ENCODE measurements around the gene ZNF266. TPM values are rescaled to one million over a fixed set of nuclear protein-coding genes. Genes with fewer than 3 reads are reported as not detected.
A peak's percentile ranks its signal among the peaks of the same experiment; 100 is the strongest.

The ZNF266 gene
- total RNA-seq, 3 donors from 2014 or later (not counting 1 experiment from before 2014, with no cell fraction given): 89.9 to 108 (median 104) TPM

GRCh38 chr19:9406798-9407352, 28.5 kb downstream of the ZNF266 start:
- Histone ChIP-seq H3K4me1 (ENCODE audit: control insufficient read depth, insufficient read depth, low read length) (peaks cover 10% of the 10 kb centered on the region), H3K9me3 (ENCODE audit: control insufficient read depth, insufficient read depth, low read length) (peaks cover 54% of the 10 kb centered on the region), H3K27me3 (ENCODE audit: control insufficient read depth, insufficient read depth, low read length) (no peaks in the 10 kb centered on the region), H3K4me3 (ENCODE audit: low read length) (peak overlapping the region; percentile 77), H3K36me3 (ENCODE audit: control insufficient read depth, insufficient read depth, low read length) (no peaks in the 10 kb centered on the region), H3K27ac (ENCODE audit: low read length) (no peak overlapping the region)
- ATAC-seq: peak in 2 of 3 donors; percentile 70 to 80
- no peak for TF ChIP-seq CTCF (IDR thresholded peaks at IDR 0.05)
- Mint-ChIP-seq H3K4me1 (peaks cover 17 to 21% of the 10 kb centered on the region in 2 donors), H3K36me3 (peaks cover 27% of the 10 kb centered on the region), H3K27ac (peak overlapping the region; percentile 41 to 54), H3K9me3 (peaks cover 10 to 17% of the 10 kb centered on the region in 2 donors), H3K27me3 (ENCODE audit: low read depth in 2 of 2) (peaks cover 0 to 3% of the 10 kb centered on the region in 2 donors), H3K4me3 (peak overlapping the region; percentile 77)
- peak; percentile 19 to 54 for DNase-seq
- intact Hi-C loops (cut with micrococcal nuclease): no loop called here
- WGBS (ENCODE audit: insufficient coverage): 5% methylated on average over 36 of the region's 39 CpGs

GRCh38 chr19:9381361-9381785, 54.0 kb downstream of the ZNF266 start:
- H3K9me3 ChIP-seq (ENCODE audit: control insufficient read depth, insufficient read depth, low read length): peaks cover 71% of the 10 kb centered on the region
- 82% methylated on average over 3 of the region's 4 CpGs for whole genome bisulfite sequencing (ENCODE audit: insufficient coverage)
- no peak for DNase-seq
- H3K27ac ChIP-seq (ENCODE audit: low read length): no peak overlapping the region
- ATAC-seq: no peak
- Mint-ChIP-seq H3K27ac (no peak overlapping the region), H3K4me1 (no peaks in the 10 kb centered on the region), H3K27me3 (ENCODE audit: low read depth in 2 of 2) (no peaks in the 10 kb centered on the region), H3K36me3 (peaks cover 62% of the 10 kb centered on the region), H3K4me3 (no peak overlapping the region), H3K9me3 (peaks cover 17 to 33% of the 10 kb centered on the region in 2 donors)
- H3K36me3 ChIP-seq (ENCODE audit: control insufficient read depth, insufficient read depth, low read length): peaks cover 38% of the 10 kb centered on the region
- intact Hi-C loops (cut with micrococcal nuclease): no loop called here
- no peaks in the 10 kb centered on the region for H3K4me1 ChIP-seq (ENCODE audit: control insufficient read depth, insufficient read depth, low read length)
- H3K27me3 ChIP-seq (ENCODE audit: control insufficient read depth, insufficient read depth, low read length): no peaks in the 10 kb centered on the region
- H3K4me3 ChIP-seq (ENCODE audit: low read length): no peak overlapping the region
- TF ChIP-seq CTCF (IDR thresholded peaks at IDR 0.05): no peak

GRCh38 chr19:9370738-9371619, 64.4 kb downstream of the ZNF266 start:
- peaks cover 12 to 32% of the 10 kb centered on the region in 2 donors for H3K9me3 Mint-ChIP-seq
- ATAC-seq (no peak), DNase-seq (no peak)
- no peaks in the 10 kb centered on the region for H3K27me3 Mint-ChIP-seq (ENCODE audit: low read depth in 2 of 2)
- Histone ChIP-seq H3K4me3 (ENCODE audit: low read length) (no peak overlapping the region), H3K36me3 (ENCODE audit: control insufficient read depth, insufficient read depth, low read length) (no peaks in the 10 kb centered on the region), H3K27ac (ENCODE audit: low read length) (no peak overlapping the region), H3K9me3 (ENCODE audit: control insufficient read depth, insufficient read depth, low read length) (peaks cover 11% of the 10 kb centered on the region), H3K27me3 (ENCODE audit: control insufficient read depth, insufficient read depth, low read length) (no peaks in the 10 kb centered on the region), H3K4me1 (ENCODE audit: control insufficient read depth, insufficient read depth, low read length) (no peaks in the 10 kb centered on the region)
- no peak overlapping the region for H3K4me3 Mint-ChIP-seq
- TF ChIP-seq CTCF (IDR thresholded peaks at IDR 0.05): no peak
- intact Hi-C loops (cut with micrococcal nuclease): no loop called here
- no peak overlapping the region for H3K27ac Mint-ChIP-seq
- WGBS (ENCODE audit: insufficient coverage): 90% methylated on average over 6 of the region's 6 CpGs
- no peaks in the 10 kb centered on the region for H3K4me1 Mint-ChIP-seq
- H3K36me3 Mint-ChIP-seq: peaks cover 49% of the 10 kb centered on the region
